Heart right ventricle (tissue), 16 donors: ENCODE measurements around the gene TMEM236. TPM values are rescaled to one million over a fixed set of nuclear protein-coding genes. Genes with fewer than 3 reads are reported as not detected.

ENCODE experiments used
- ATAC-seq, 8 donors: fragments of 200-7000 bp; cut with Tn5 transposase; one replicate each; pipeline ENCODE4 v1.9.1; 2020; ENCODE audit warnings: mild to moderate bottlenecking in 8 of 8, moderate library complexity in 8 of 8, moderate number of reproducible peaks in 1 of 8
- DNase-seq, 2 donors: peaks; one replicate each; pipeline ENCODE4 v3.0.0-alpha.2; 2020
- H3K27ac ChIP-seq, 10 donors: fragments of 200-600 bp; sonication (generic) in 2 of 10; one replicate each; pipeline versions ENCODE4 v1.5.0 to v1.8.0; 2020 to 2022; ENCODE audit warnings: mild to moderate bottlenecking in 3 of 10
- H3K27me3 ChIP-seq, 7 donors: fragments of 200-600 bp; one replicate each; pipeline ENCODE4 v1.8.0; 2021 to 2022; ENCODE audit warnings: mild to moderate bottlenecking in 2 of 7
- H3K36me3 ChIP-seq, 9 donors: fragments of 200-600 bp; sonication (generic) in 1 of 9; one replicate each; pipeline versions ENCODE4 v1.5.0 to v1.8.0; 2020 to 2022; ENCODE audit warnings: mild to moderate bottlenecking in 2 of 9
- H3K4me1 ChIP-seq, 9 donors: fragments of 200-600 bp; sonication (generic) in 1 of 9; one replicate each; pipeline versions ENCODE4 v1.5.0 to v1.8.0; 2020 to 2022; ENCODE audit warnings: mild to moderate bottlenecking in 4 of 9
- H3K4me3 ChIP-seq, 10 donors: fragments of 200-600 bp; sonication (generic) in 2 of 10; one replicate each; pipeline versions ENCODE4 v1.5.0 to v1.8.0; 2020 to 2022; ENCODE audit warnings: mild to moderate bottlenecking in 7 of 10, moderate library complexity in 2 of 10
- H3K9me3 ChIP-seq, 11 donors: fragments of 200-600 bp in 10 of 11; sonication (generic) in 2 of 11; one replicate each; pipeline versions ENCODE4 v1.5.0 to v1.8.0; 2013 to 2022; ENCODE audit warnings: mild to moderate bottlenecking in 2 of 11, control low read depth in 1 of 11, moderate library complexity in 1 of 11
- CTCF ChIP-seq, 9 donors: fragments of 200-600 bp; sonication (generic) in 2 of 9; IDR thresholded peaks; one replicate each; pipeline versions ENCODE4 v1.5.0 to v1.8.0; 2021 to 2022; ENCODE audit warnings: antibody characterized with exemption in 9 of 9, mild to moderate bottlenecking in 5 of 9, moderate library complexity in 1 of 9
- WGBS, 2 donors: extraction: QIAGEN DNeasy Blood & Tissue Kit; methylation state at CpG; one replicate each; pipeline ENCODE4 v1.1.7; 2013; ENCODE audit warnings: inconsistent platforms in 1 of 2; 5-methylcytosine and 5-hydroxymethylcytosine counted together
- intact Hi-C, 10 donors: fragments of 100-400 bp; cut with DNase I; formaldehyde crosslinking; loops; one replicate each; pipeline versions ENCODE4 v1.11.1 to v1.14.2; 2022
- polyA plus RNA-seq, 2 donors: library from polyadenylated mRNA; stranded (reverse); fragments of 200-250 nt; gene quantifications; one replicate each; pipeline ENCODE4 v1.2.3, GENCODE V29; 2013
- total RNA-seq, 10 donors: library from RNA; stranded (reverse); fragmentation: NEBNext Ultra II Directional in 3 of 10; extraction: Animal tissue kit (Norgen Biotek cat#: 25700) in 3 of 10; gene quantifications; one replicate each; pipeline versions ENCODE4 v1.2.1 to v1.2.4, GENCODE V29; 2021 to 2023
- donor health status: Arrhythmogenic right ventricular cardiomyopathy.
- donor health status: ischemic (EF 13 %, LVEDD 7.1; RV severe dilation, severe dysfunction).
- donor health status: healthy with polysubstance abuse.
- donor health status: DM: no; HTN: yes; CAD: no.
- donor health status: DM: no; HTN: no; CAD: no.
- donor health status: ischemic (EF 25% LVEDD 6.9; RV normal size, moderate dysfunction).
- donor health status: ischemic (EF 25% LVEDD 5.7; RV mildly dilated, moderate dysfunction).
- donor health status: healthy.
- donor health status: DM: yes; HTN: yes; CAD: no.
- donor health status: Ischemic cardiomyopathy.
- donor health status: ischemic (EF 35%, LVEDD 5.7; RV mildly dilated, moderate dysfunction).
- donor health status: nonischemic (EF 11% LVEDD 7.7; RV severe dilation, severe dysfunction).
- donor health status: DM: yes; HTN: yes; CAD: no.
- donor health status: PGD.
- donor health status: ischemic (EF 29% LVEDD 5.4; RV normal size, mild dysfunction).
- donor health status: nonischemic (EF 23%, LVEDD 6.1; RV moderate dilation, normal function).

TMEM236 gene
- total and polyA plus RNA-seq, 12 donors = 0.08 to 2.5 (median 0.34) TPM; not detected in 1

DNA sequence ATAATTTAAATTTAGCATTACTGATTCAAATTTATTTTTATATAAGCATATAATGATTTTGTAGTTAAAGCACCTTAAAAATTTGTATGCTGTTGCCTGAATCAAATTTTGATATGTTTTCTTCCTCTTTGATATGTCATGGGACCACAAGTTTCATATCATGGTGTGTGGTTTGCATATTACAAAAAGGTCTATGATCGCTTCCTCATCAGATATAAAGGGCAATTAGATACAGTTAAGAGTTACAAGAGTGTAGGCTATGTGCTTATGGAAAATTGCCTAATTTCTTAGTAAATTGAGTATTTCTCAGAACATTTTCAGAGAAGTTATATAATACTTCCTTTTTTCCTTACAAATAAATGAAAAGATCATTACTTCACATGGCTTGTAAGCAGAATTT is 79.3 kb downstream of the TMEM236 start:
- H3K9me3 ChIP-seq = no peaks in the 10 kb centered on the region
- intact Hi-C loops = no loop called here
- DNase-seq (no peak), ATAC-seq (no peak)
- peaks cover 0 to 21% (median 0%) of the 10 kb centered on the region in 7 donors for H3K27me3 ChIP-seq
- H3K4me1 ChIP-seq = peaks cover 0 to 32% (median 0%) of the 10 kb centered on the region in 9 donors
- TF ChIP-seq CTCF (IDR thresholded peaks at IDR 0.05) = no peak
- no peak overlapping the region for H3K27ac ChIP-seq
- H3K4me3 ChIP-seq = no peak overlapping the region
- H3K36me3 ChIP-seq = peaks cover 0 to 31% (median 0%) of the 10 kb centered on the region in 9 donors
- 90 to 97% methylated on average over 1 of the region's 1 CpG for WGBS, 2 donors

GRCh38 chr10:17831896-17832295 is 79.9 kb downstream of the TMEM236 start:
- H3K4me3 ChIP-seq = no peak overlapping the region
- peaks cover 0 to 37% (median 5%) of the 10 kb centered on the region in 9 donors for H3K4me1 ChIP-seq
- H3K27me3 ChIP-seq = peaks cover 0 to 21% (median 0%) of the 10 kb centered on the region in 7 donors
- TF ChIP-seq CTCF (IDR thresholded peaks at IDR 0.05) = no peak
- intact Hi-C loops = no loop called here
- H3K9me3 ChIP-seq = no peaks in the 10 kb centered on the region
- no peak for ATAC-seq
- 89 to 92% methylated on average over 6 of the region's 6 CpGs for WGBS, 2 donors
- H3K27ac ChIP-seq = no peak overlapping the region
- DNase-seq = no peak
- peaks cover 0 to 31% (median 0%) of the 10 kb centered on the region in 9 donors for H3K36me3 ChIP-seq

GRCh38 chr10:17833656-17834055 is 81.7 kb downstream of the TMEM236 start:
- H3K4me3 ChIP-seq = no peak overlapping the region
- H3K36me3 ChIP-seq = peaks cover 0 to 18% (median 0%) of the 10 kb centered on the region in 9 donors
- peaks cover 0 to 21% (median 0%) of the 10 kb centered on the region in 7 donors for H3K27me3 ChIP-seq
- no peak overlapping the region for H3K27ac ChIP-seq
- no peaks in the 10 kb centered on the region for H3K9me3 ChIP-seq
- no peak for DNase-seq
- 70 to 79% methylated on average over 6 of the region's 6 CpGs for WGBS, 2 donors
- TF ChIP-seq CTCF (IDR thresholded peaks at IDR 0.05) = no peak
- no peak for ATAC-seq
- peaks cover 0 to 54% (median 7%) of the 10 kb centered on the region in 9 donors for H3K4me1 ChIP-seq
- intact Hi-C loops = loop anchor here in 1 of 10 donors (2.0 kb wide), 1 partner anchor 71 kb away; no protein-coding TSS in a partner anchor

DNA sequence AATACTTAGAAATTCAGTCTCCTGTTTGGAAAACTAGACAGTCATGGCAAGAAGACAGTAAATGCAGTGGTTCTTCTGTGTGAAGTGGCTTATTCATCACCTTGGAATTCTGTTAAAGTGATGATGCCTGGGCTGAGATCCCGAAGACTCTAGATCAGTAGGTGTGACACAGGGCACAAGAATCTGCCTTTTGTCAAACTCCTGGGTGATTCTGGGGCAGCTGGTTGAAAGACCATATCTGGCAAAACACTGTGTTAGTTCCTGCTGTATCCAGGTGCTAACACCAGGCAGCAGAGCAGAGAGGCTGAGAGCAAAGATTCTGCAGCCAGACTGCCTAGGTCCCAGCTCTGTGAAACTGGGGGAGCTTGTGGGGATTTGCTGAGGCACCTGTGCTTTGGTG is 83.7 kb downstream of the TMEM236 start:
- Histone ChIP-seq H3K27me3 (peaks cover 0 to 18% (median 0%) of the 10 kb centered on the region in 7 donors), H3K36me3 (peaks cover 0 to 18% (median 0%) of the 10 kb centered on the region in 9 donors), H3K4me3 (no peak overlapping the region), H3K4me1 (peaks cover 0 to 52% (median 7%) of the 10 kb centered on the region in 9 donors), H3K27ac (peak overlapping the region in 1 of 10 donors; percentile 59), H3K9me3 (no peaks in the 10 kb centered on the region)
- ATAC-seq (no peak), DNase-seq (no peak)
- no peak for TF ChIP-seq CTCF (IDR thresholded peaks at IDR 0.05)
- 55 to 63% methylated on average over 1 of the region's 1 CpG for WGBS, 2 donors
- intact Hi-C loops = loop anchor here in 1 of 10 donors (2.0 kb wide), 1 partner anchor 73 kb away; no protein-coding TSS in a partner anchor
